AG04449 (cell line): ENCODE results near the gene STK33.

Source experiments
- CTCF ChIA-PET: fragments of 350-600 bp; formaldehyde crosslinking; extraction: SDS; loops from one replicate; lab custom pipeline; 2021; ENCODE audit warnings: antibody characterized with exemption; lab: Yijun Ruan, JAX
- POLR2A ChIA-PET: fragments of 400-600, 350-600 bp; formaldehyde crosslinking; extraction: SDS; loops from one replicate; lab custom pipeline; 2020; ENCODE audit warnings: antibody characterized with exemption, inconsistent platforms; lab: Yijun Ruan, JAX
- DNase-seq: peaks from one replicate; pipeline ENCODE4 v3.0.0-alpha.2; 2010; ENCODE audit warnings: low read depth, low spot score
- H3K4me3 ChIP-seq: 2 replicates; pipeline ENCODE4 v1.5.1; 2011; ENCODE audit warnings: low read depth, mild to moderate bottlenecking, control low read depth, low read length
- TF ChIP-seq, protein P1 (sequence below): IDR thresholded peaks from one replicate; pipeline ENCODE4 v1.5.1; 2011; ENCODE audit warnings: mild to moderate bottlenecking, moderate library complexity, low read length, control low read depth, inconsistent platforms; ENCODE audit not compliant: insufficient read depth; ENCODE audit errors: missing control alignments

STK33 gene

DNA sequence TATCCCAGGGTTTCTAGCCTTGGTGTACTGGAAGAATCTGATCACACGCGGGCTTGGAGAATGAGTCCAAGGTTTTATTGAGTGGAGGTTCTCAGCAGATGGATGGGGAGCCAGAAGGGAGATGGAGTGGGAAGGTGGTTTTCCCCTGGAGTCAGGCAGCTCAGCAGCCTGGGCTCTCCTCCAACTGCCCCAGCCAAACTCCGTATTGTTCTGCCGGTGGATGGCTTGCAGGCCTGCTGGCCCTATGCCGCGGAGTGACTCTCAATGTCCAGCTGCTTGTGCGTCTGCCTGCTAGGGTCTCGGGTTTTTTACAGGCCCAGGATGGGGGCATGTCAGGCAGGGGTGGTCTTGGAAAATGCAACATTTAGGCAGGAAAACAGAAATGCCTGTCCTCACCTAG lies 168.0 kb downstream of the STK33 start:
- DNase-seq, result no peak
- CTCF ChIA-PET, result no interaction called here
- TF ChIP-seq, protein P1, sequence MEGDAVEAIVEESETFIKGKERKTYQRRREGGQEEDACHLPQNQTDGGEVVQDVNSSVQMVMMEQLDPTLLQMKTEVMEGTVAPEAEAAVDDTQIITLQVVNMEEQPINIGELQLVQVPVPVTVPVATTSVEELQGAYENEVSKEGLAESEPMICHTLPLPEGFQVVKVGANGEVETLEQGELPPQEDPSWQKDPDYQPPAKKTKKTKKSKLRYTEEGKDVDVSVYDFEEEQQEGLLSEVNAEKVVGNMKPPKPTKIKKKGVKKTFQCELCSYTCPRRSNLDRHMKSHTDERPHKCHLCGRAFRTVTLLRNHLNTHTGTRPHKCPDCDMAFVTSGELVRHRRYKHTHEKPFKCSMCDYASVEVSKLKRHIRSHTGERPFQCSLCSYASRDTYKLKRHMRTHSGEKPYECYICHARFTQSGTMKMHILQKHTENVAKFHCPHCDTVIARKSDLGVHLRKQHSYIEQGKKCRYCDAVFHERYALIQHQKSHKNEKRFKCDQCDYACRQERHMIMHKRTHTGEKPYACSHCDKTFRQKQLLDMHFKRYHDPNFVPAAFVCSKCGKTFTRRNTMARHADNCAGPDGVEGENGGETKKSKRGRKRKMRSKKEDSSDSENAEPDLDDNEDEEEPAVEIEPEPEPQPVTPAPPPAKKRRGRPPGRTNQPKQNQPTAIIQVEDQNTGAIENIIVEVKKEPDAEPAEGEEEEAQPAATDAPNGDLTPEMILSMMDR, result no peak
- H3K4me3 ChIP-seq, result no peak overlapping the region
- POLR2A ChIA-PET, result no interaction called here

DNA sequence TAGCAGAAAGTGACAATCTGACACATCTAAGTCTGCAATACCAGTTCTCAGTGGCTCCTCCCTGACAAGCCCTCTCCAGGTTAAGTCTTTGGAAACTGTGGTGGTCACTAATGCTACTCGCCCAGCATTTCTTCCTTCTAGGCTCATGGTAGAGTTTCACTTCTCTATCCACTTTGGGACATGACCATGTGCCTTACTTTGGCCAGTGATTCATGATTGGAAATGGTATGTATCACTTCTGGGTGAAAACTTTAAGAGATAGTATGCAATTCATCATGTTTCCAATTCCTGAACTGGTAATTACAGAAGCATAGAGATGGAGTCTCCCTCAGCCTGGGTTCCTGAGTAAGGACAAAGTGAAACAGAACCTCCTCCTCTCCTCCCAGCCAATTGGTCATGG lies 178.8 kb downstream of the STK33 start:
- no peak for DNase-seq
- H3K4me3 ChIP-seq, result no peak overlapping the region
- TF ChIP-seq, protein P1, result no peak
- CTCF ChIA-PET, result no interaction called here
- POLR2A ChIA-PET, result no interaction called here

DNA sequence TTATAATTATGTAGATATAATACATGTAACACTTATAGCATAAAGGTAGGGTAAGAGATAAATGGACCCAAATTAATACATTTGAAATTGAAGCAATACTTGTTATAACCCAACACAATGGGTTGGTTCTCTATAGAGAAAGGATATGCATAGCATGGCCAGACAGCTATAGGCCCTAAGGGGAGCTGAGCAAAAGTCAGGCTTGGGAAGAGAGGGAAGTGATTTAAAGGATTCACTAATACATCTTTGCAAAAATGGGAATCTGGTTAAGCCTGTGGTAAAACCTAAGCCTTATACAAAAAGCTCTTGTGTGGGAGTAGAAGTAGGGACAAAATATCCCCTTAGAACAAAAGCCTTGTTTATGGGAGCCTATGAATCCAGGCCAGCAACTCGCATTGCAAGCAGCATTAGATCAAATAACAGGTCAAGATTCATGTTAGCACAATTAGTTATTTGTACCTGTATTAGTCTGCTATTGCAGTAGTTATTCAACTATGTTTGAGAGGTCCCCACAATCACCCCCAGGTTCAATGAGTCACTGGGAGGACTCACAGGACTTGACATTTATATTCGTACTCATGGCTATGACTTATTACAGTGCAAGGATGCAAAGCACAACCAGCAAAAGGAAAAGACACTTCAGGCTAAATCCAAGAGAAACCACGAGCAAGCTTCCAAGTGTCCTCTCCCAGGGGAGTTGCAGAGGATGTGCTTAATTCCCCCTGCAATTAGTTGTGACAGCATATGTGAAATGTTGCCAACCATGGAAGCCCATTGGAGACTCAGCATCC lies 185.7 kb downstream of the STK33 start:
- TF ChIP-seq, protein P1, result no peak
- ChIA-PET POLR2A (no interaction called here), CTCF (no interaction called here)
- no peak for DNase-seq
- H3K4me3 ChIP-seq, result no peak overlapping the region

DNA sequence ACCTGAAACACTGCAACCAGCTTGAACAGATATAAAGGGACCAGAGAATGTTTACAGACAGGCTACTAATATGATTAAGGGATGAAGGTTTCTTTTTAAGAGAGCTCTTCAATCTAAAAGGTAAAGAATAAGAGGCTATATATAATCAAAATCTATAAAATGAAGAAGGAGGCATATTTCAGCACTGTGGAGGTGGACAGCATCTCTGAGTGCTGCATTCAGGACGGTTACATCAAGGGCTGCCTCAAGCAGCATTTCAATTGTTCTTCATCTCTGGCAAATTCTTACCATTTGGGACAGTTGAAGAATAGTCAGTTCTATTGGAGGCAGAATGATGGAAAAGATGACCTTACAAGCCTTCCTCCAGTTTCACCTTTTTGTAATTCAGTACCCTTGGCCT lies 190.7 kb downstream of the STK33 start:
- TF ChIP-seq, protein P1, result no peak
- no peak overlapping the region for H3K4me3 ChIP-seq
- DNase-seq, result no peak
- POLR2A ChIA-PET, result no interaction called here
- CTCF ChIA-PET, result no interaction called here

DNA sequence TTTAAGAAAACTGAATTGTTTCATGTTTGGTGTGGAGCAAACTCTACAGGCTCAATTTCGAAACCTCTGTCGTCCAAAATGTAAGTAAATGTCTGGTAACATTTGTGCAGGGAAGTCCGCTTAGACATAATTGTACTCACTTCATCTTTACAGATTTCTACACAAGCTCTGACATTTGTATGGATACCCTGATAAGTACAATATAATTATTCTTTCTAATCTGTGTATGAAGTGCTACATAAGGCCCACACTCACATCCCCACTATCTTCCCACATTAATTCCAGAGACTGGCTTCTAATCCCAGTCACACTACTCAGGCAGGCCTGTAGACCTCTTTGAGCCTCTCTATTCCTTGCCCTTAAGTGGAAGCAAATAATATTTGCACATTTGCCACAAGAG lies 201.1 kb downstream of the STK33 start:
- no peak for DNase-seq
- no peak overlapping the region for H3K4me3 ChIP-seq
- ChIA-PET POLR2A (no interaction called here), CTCF (no interaction called here)
- TF ChIP-seq, protein P1, result no peak

DNA sequence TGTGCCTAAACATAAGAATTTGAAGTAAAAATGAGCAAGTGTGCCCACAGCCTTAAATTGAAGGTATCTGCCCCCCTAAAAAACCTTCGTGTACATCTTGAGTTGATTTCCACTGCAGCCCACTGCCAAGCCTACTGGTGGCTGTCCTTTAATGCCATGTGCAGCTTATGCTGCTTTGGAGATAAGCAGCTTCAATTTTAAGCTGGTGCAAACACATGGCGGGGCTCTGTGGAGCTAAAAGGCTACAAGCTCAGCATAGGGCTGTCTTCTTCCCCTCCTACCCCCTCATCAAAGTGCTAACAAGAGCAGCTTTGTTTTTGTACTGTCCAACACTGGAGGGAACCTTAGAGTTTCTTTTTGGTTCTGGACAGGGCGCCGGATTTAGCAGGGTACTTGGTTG lies 201.9 kb downstream of the STK33 start:
- POLR2A ChIA-PET, result no interaction called here
- CTCF ChIA-PET, result no interaction called here
- no peak overlapping the region for H3K4me3 ChIP-seq
- no peak for DNase-seq
- TF ChIP-seq, protein P1, result no peak
